Parathyroid adenoma (tissue), 2 donors: ENCODE results near the gene ZNF3.

ENCODE experiments used
- H2AFZ ChIP-seq: fragments of 300-600 bp; sonication (generic); one replicate; pipeline ENCODE4 v1.7.0; 2017; ENCODE audit warnings: antibody characterized with exemption, mild to moderate bottlenecking
- H3K27ac ChIP-seq: fragments of 300-600 bp; sonication (generic); one replicate; pipeline ENCODE4 v1.7.0; 2017
- H3K27me3 ChIP-seq: fragments of 300-600 bp; sonication (generic); one replicate; pipeline ENCODE4 v1.7.0; 2017; ENCODE audit warnings: low read length; ENCODE audit not compliant: control insufficient read depth, insufficient read depth
- H3K36me3 ChIP-seq: fragments of 300-600 bp; sonication (generic); one replicate; pipeline ENCODE4 v1.7.0; 2017; ENCODE audit warnings: low read length; ENCODE audit not compliant: control insufficient read depth, insufficient read depth
- H3K4me1 ChIP-seq: fragments of 300-600 bp; sonication (generic); one replicate; pipeline ENCODE4 v1.7.0; 2017; ENCODE audit warnings: control low read depth
- H3K4me2 ChIP-seq: fragments of 300-600 bp; sonication (generic); one replicate; pipeline ENCODE4 v1.7.0; 2017; ENCODE audit warnings: low read length
- H3K4me3 ChIP-seq: fragments of 300-600 bp; sonication (generic); one replicate; pipeline ENCODE4 v1.7.0; 2017; ENCODE audit warnings: low read depth, low read length
- H3K79me2 ChIP-seq: fragments of 300-600 bp; sonication (generic); one replicate; pipeline ENCODE4 v1.7.0; 2017; ENCODE audit warnings: control low read depth
- H3K9ac ChIP-seq: fragments of 300-600 bp; sonication (generic); one replicate; pipeline ENCODE4 v1.7.0; 2017; ENCODE audit warnings: mild to moderate bottlenecking
- H3K9me3 ChIP-seq: fragments of 300-600 bp; sonication (generic); one replicate; pipeline ENCODE4 v1.7.0; 2017; ENCODE audit warnings: low read length; ENCODE audit not compliant: control insufficient read depth
- CTCF ChIP-seq: fragments of 300-600 bp; sonication (generic); IDR thresholded peaks from one replicate; pipeline ENCODE4 v1.7.0; 2017; ENCODE audit warnings: antibody characterized with exemption, mild to moderate bottlenecking
- donor health status: primary hyperparathyroidism.

Gene ZNF3

GRCh38 chr7:100059251-100059739, 22.2 kb downstream of the ZNF3 start:
- no peaks in the 10 kb centered on the region for H3K27me3 ChIP-seq
- H3K4me1 ChIP-seq = no peaks in the 10 kb centered on the region
- peak overlapping the region; percentile 1 for H3K27ac ChIP-seq
- H3K4me2 ChIP-seq = no peak overlapping the region
- no peak overlapping the region for H3K4me3 ChIP-seq
- no peaks in the 10 kb centered on the region for H3K36me3 ChIP-seq
- H3K79me2 ChIP-seq = peaks cover 4% of the 10 kb centered on the region
- no peak for TF ChIP-seq CTCF
- no peak overlapping the region for H3K9ac ChIP-seq
- H2AFZ ChIP-seq = no peak overlapping the region
- no peaks in the 10 kb centered on the region for H3K9me3 ChIP-seq

GRCh38 chr7:100057006-100057405, 24.5 kb downstream of the ZNF3 start:
- Histone ChIP-seq H3K36me3 (no peaks in the 10 kb centered on the region), H3K4me2 (no peak overlapping the region), H3K9me3 (no peaks in the 10 kb centered on the region), H3K27me3 (no peaks in the 10 kb centered on the region), H2AFZ (no peak overlapping the region), H3K9ac (no peak overlapping the region), H3K4me1 (no peaks in the 10 kb centered on the region), H3K4me3 (no peak overlapping the region), H3K27ac (no peak overlapping the region), H3K79me2 (peaks cover 11% of the 10 kb centered on the region)
- no peak for TF ChIP-seq CTCF

GRCh38 chr7:100053215-100053614, 28.3 kb downstream of the ZNF3 start:
- no peak overlapping the region for H3K9ac ChIP-seq
- no peaks in the 10 kb centered on the region for H3K9me3 ChIP-seq
- H3K36me3 ChIP-seq = no peaks in the 10 kb centered on the region
- H2AFZ ChIP-seq = no peak overlapping the region
- no peak overlapping the region for H3K4me2 ChIP-seq
- peaks cover 4% of the 10 kb centered on the region for H3K4me1 ChIP-seq
- no peak overlapping the region for H3K4me3 ChIP-seq
- peaks cover 9% of the 10 kb centered on the region for H3K79me2 ChIP-seq
- TF ChIP-seq CTCF = no peak
- H3K27ac ChIP-seq = no peak overlapping the region
- H3K27me3 ChIP-seq = no peaks in the 10 kb centered on the region

- Histone ChIP-seq H3K4me2 (no peak overlapping the region), H3K9ac (no peak overlapping the region), H3K4me1 (peaks cover 4% of the 10 kb centered on the region), H3K4me3 (no peak overlapping the region), H2AFZ (no peak overlapping the region), H3K79me2 (peaks cover 9% of the 10 kb centered on the region), H3K36me3 (no peaks in the 10 kb centered on the region), H3K27ac (no peak overlapping the region), H3K9me3 (no peaks in the 10 kb centered on the region), H3K27me3 (no peaks in the 10 kb centered on the region)
- no peak for TF ChIP-seq CTCF
These were observed 29.9 kb downstream of the ZNF3 start for GRCh38 chr7:100051611-100052010.
